BE2C (cell line): ENCODE results near the gene KRTAP10-1.

Experiments used
- DNase-seq: peaks from one replicate; pipeline ENCODE4 v3.0.0-alpha.2; 2020
- H3K27me3 ChIP-seq: fragments of 250-450 bp; sonication (Bioruptor Pico); 2 replicates; pipeline ENCODE4 v1.5.1; 2020; ENCODE audit warnings: mild to moderate bottlenecking
- H3K36me3 ChIP-seq: fragments of 250-450 bp; sonication (Bioruptor Pico); 2 replicates; pipeline ENCODE4 v1.5.1; 2020; ENCODE audit warnings: mild to moderate bottlenecking
- H3K4me1 ChIP-seq: fragments of 250-450 bp; sonication (Bioruptor Pico); 2 replicates; pipeline ENCODE4 v1.5.1; 2020
- H3K4me3 ChIP-seq: 2 replicates; pipeline ENCODE4 v1.5.1; 2011; ENCODE audit warnings: low read depth, low read length
- H3K9me3 ChIP-seq: fragments of 250-450 bp; sonication (Bioruptor Pico); 2 replicates; pipeline ENCODE4 v1.5.1; 2020
- TF ChIP-seq, protein P1 (sequence below): IDR thresholded peaks from 2 replicates; pipeline ENCODE4 v1.5.1; 2012; ENCODE audit warnings: mild to moderate bottlenecking, low read depth, low read length

The KRTAP10-1 gene

DNA sequence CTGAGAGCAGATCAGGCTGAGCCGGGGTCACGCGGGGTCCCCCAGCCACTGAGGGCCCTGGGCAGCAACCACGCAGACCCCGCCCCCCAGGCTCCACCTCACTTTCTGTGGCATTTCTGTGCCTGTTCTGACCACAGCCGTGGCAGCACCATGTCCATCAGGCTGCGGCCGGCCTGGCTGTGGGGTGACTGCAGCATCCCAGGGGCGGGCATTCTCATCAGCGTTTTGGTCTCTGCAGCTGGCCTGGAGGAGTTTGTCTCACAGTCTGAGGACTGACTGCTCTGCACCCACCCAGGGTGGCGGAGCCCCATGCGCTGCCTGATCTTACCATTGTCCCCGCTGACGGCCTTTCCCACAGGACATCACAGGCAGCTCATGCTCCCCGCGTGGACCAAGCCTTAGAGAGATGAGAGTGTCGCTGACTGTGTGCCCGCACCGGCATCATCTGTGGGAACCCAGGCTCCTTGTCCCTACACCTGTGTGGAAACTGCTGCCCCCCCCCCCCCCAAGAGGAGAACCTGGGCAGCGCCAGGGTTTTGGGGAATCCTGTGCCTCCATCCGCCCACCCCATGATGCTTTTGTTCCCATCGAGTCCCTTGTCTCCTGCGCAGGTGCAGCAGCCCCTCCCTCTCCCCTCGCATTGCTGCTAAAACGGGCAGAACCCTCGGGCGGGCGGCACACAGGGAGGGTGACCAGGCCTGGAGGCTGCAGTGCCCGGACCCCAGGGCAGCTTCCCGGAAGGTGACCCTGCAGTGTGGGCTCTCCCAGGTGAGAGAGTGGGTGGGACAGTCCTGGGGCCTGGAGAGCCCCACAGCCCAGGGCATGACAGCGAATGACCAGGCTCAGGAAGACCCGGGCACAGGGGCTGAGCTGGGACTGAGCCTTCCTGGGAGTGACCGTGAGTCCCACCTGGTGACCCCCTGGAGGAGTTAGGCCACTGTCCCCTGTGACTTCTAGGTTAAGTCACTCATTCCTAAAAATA lies 1.8 kb downstream of the KRTAP10-1 start:
- H3K4me1 ChIP-seq: no peaks in the 10 kb centered on the region
- TF ChIP-seq, protein P1, sequence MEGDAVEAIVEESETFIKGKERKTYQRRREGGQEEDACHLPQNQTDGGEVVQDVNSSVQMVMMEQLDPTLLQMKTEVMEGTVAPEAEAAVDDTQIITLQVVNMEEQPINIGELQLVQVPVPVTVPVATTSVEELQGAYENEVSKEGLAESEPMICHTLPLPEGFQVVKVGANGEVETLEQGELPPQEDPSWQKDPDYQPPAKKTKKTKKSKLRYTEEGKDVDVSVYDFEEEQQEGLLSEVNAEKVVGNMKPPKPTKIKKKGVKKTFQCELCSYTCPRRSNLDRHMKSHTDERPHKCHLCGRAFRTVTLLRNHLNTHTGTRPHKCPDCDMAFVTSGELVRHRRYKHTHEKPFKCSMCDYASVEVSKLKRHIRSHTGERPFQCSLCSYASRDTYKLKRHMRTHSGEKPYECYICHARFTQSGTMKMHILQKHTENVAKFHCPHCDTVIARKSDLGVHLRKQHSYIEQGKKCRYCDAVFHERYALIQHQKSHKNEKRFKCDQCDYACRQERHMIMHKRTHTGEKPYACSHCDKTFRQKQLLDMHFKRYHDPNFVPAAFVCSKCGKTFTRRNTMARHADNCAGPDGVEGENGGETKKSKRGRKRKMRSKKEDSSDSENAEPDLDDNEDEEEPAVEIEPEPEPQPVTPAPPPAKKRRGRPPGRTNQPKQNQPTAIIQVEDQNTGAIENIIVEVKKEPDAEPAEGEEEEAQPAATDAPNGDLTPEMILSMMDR: no peak
- H3K27me3 ChIP-seq: peaks cover 14% of the 10 kb centered on the region

DNA sequence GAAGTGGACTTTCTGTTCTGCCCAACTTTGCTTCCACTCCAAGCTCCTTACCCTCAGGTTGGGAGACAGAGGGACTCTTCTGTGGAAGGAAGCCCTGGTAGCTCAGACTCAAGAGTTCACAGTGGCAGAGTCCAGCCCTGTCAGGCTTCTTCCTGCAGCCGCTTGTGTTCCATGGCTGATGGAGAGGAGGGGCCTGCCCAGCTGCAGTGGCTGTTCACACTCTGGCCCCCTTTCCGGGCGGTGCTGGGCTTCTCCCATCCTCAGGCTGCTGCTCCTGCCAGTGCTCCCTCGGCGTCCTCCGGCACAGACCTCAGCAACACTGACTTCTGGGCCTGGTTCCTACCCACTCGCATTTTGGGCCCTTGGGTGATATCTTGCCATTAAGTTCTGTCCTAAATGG lies 4.0 kb downstream of the KRTAP10-1 start:
- H3K36me3 ChIP-seq: no peaks in the 10 kb centered on the region
- no peak overlapping the region for H3K4me3 ChIP-seq

More for the DNA sequence above, 1.8 kb downstream of the KRTAP10-1 start:
- DNase-seq: no peak
- no peak overlapping the region for H3K4me3 ChIP-seq
- H3K36me3 ChIP-seq: no peaks in the 10 kb centered on the region
- no peaks in the 10 kb centered on the region for H3K9me3 ChIP-seq

DNA sequence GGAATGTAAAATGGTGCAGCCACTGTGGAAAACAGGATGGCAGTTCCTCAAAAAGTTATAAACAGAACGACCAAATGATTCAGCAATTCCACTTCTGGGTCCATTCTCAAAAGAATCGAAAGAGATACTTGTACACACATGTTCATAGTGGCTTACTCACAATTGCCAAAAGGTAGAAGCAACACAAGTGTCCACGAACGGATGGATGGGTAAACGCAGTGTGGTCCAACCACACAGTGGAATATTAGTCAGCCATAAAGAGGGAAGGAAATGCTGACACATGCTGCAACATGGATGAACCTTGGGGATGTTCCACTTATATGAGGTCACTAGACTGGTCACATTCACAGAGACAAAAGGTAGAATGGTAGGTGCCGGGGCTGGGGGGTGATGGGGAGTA lies 5.3 kb downstream of the KRTAP10-1 start:
- Histone ChIP-seq H3K4me1 (no peaks in the 10 kb centered on the region), H3K9me3 (no peaks in the 10 kb centered on the region), H3K27me3 (peaks cover 11% of the 10 kb centered on the region), H3K36me3 (no peaks in the 10 kb centered on the region), H3K4me3 (no peak overlapping the region)
- no peak for DNase-seq
- TF ChIP-seq, protein P1: no peak

More for the DNA sequence above, 4.0 kb downstream of the KRTAP10-1 start:
- H3K27me3 ChIP-seq: peaks cover 14% of the 10 kb centered on the region
- no peaks in the 10 kb centered on the region for H3K4me1 ChIP-seq
- no peaks in the 10 kb centered on the region for H3K9me3 ChIP-seq
- TF ChIP-seq, protein P1: no peak
- no peak for DNase-seq

DNA sequence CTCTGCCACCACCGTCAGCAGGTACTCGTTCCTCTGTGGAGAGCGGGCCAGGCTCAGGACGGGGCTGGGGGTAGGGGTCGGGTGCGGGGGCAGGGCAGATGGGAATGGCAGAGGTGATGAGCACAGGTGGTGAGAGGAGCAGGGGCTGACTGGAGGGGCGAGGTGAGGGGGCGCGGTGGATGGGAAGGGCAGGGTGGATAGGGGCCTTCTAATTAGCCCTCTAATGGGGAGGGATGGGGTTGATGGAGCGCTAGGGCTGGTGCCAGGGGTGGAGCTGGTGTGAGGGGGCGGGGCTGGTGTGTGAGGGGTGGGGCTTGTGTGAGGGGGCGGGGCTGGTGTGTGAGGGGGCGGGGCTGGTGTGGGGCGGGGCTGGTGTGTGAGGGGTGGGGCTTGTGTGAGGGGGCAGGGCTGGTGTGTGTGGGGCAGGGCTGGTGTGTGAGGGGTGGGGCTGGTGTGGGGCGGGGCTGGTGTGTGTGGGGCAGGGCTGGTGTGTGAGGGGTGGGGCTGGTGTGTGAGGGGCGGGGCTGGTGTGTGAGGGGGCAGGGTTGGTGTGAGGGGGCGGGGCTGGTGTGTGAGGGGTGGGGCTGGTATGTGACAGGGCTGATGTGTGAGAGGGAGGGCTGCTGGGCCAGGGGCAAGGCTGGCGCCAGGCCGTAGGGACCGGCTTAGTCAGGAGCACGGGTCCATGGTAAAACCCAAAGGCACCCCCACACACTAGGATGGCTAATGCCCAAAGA lies 5.9 kb downstream of the KRTAP10-1 start:
- Histone ChIP-seq H3K4me1 (no peaks in the 10 kb centered on the region), H3K9me3 (no peaks in the 10 kb centered on the region), H3K36me3 (no peaks in the 10 kb centered on the region), H3K4me3 (no peak overlapping the region), H3K27me3 (peaks cover 11% of the 10 kb centered on the region)
- TF ChIP-seq, protein P1: no peak
- peak; percentile 8 for DNase-seq

DNA sequence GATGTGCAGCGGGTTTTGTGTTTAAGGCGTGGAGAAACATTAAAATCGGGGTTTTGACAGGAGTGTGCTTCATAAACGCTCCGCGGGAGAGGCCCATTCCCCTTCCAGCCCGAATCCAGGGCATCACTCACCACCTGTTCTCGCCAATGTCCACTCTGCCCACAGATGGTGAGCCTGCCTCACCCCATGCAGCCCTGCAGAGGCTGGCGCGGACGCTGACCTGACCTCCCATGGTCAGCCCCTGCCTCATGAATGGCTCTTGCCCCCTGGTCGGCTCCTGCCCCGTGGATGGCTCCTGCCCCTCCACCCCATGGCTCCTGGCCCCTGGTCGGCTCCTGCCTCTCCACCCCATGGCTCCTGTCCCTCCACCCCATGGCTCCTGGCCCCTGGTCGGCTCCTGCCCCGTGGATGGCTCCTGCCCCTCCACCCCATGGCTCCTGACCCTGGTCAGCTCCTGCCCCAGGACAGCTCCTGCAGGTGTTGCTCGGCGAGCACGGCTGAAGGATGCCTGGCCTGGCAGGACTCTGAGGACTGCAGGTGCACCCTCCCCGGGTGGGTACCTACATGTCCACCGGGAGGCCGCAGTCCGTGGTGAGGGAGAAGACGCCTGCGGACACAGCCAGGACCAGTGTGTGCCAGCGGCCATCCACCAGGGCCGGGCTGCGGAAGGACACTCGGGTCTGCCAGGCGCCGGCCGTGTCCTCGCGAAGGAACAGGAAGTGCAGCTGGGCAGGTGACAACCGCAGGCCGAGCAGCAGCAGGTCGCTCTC lies 6.7 kb downstream of the KRTAP10-1 start:
- no peaks in the 10 kb centered on the region for H3K4me1 ChIP-seq
- no peaks in the 10 kb centered on the region for H3K9me3 ChIP-seq
- peaks cover 11% of the 10 kb centered on the region for H3K27me3 ChIP-seq
- no peaks in the 10 kb centered on the region for H3K36me3 ChIP-seq
- TF ChIP-seq, protein P1: no peak
- H3K4me3 ChIP-seq: no peak overlapping the region
- DNase-seq: peak; percentile 5
